Mucosa of descending colon (tissue), 3 donors: ENCODE data around the gene LPAR3. TPM values are rescaled to one million over a fixed set of nuclear protein-coding genes. Genes with fewer than 3 reads are reported as not detected.

Experiments
- ATAC-seq: fragments of 200-7000 bp; cut with Tn5 transposase; one replicate; pipeline ENCODE4 v1.9.1; 2020; ENCODE audit warnings: mild to moderate bottlenecking, moderate library complexity
- DNase-seq, 3 donors: peaks; one replicate each; pipeline ENCODE4 v3.0.0-alpha.2; 2020
- H3K36me3 ChIP-seq: fragments of 200-600 bp; one replicate; pipeline ENCODE4 v1.8.0; 2021; ENCODE audit warnings: low read depth, mild to moderate bottlenecking
- H3K4me1 ChIP-seq: fragments of 200-600 bp; one replicate; pipeline ENCODE4 v1.8.0; 2021; ENCODE audit warnings: low read depth, mild to moderate bottlenecking
- H3K4me3 ChIP-seq: fragments of 200-600 bp; one replicate; pipeline ENCODE4 v1.8.0; 2021; ENCODE audit warnings: mild to moderate bottlenecking
- H3K9me3 ChIP-seq: fragments of 200-600 bp; one replicate; pipeline ENCODE4 v1.8.0; 2021; ENCODE audit warnings: mild to moderate bottlenecking
- CTCF ChIP-seq: fragments of 200-600 bp; IDR thresholded peaks from one replicate; pipeline ENCODE4 v1.8.0; 2022; ENCODE audit warnings: antibody characterized with exemption, mild to moderate bottlenecking
- intact Hi-C, 2 donors: fragments of 100-400 bp; cut with DNase I in 1 of 2; cut with micrococcal nuclease in 1 of 2; formaldehyde crosslinking; loops; one replicate each; pipeline versions ENCODE4 v1.11.0 to v1.11.1; 2022; cut with DNase I, micrococcal nuclease
- total RNA-seq, 3 donors: library from RNA; stranded (reverse); fragmentation: NEBNext Ultra II Directional in 2 of 3; extraction: Animal tissue kit (Norgen Biotek cat#: 25700) in 2 of 3; gene quantifications; one replicate each; pipeline versions ENCODE4 v1.2.1 to v1.2.4, GENCODE V29; 2021 to 2023
- donor health status: DM: no; HTN: no; CAD: no; lungs with moderate emphysema.
- donor health status: DM: no; HTN: no; CAD: no.
- donor health status: DM: no; HTN: yes; CAD: no.

LPAR3 gene
- total RNA-seq, 3 donors from 2014 or later: 2.5 to 3.5 (median 2.5) TPM

- no peak for TF ChIP-seq CTCF
- Histone ChIP-seq H3K36me3 (no peaks in the 10 kb centered on the region), H3K4me1 (peaks cover 3% of the 10 kb centered on the region), H3K9me3 (no peaks in the 10 kb centered on the region), H3K4me3 (no peak overlapping the region)
- DNase-seq: no peak
- intact Hi-C loops: loop anchor here in 1 of 2 donors (10.0 kb wide), 1 partner anchor 318 kb away; no protein-coding TSS in a partner anchor
- ATAC-seq: no peak
These were observed 119.8 kb downstream of the LPAR3 start for GRCh38 chr1:84773195-84773594.

GRCh38 chr1:84772428-84772943 is 120.5 kb downstream of the LPAR3 start:
- ATAC-seq (peak; percentile 91), DNase-seq (peak; percentile 57 to 91 (median 78))
- H3K9me3 ChIP-seq: no peaks in the 10 kb centered on the region
- no peak overlapping the region for H3K4me3 ChIP-seq
- intact Hi-C loops: loop anchor here in 1 of 2 donors (10.0 kb wide), 1 partner anchor 318 kb away; no protein-coding TSS in a partner anchor
- no peaks in the 10 kb centered on the region for H3K36me3 ChIP-seq
- peak; percentile 87 for TF ChIP-seq CTCF
- H3K4me1 ChIP-seq: peaks cover 3% of the 10 kb centered on the region

- no peaks in the 10 kb centered on the region for H3K9me3 ChIP-seq
- H3K4me1 ChIP-seq: peaks cover 3% of the 10 kb centered on the region
- no peaks in the 10 kb centered on the region for H3K36me3 ChIP-seq
- no peak for ATAC-seq
- no peak overlapping the region for H3K4me3 ChIP-seq
- DNase-seq: no peak
- intact Hi-C loops: loop anchor here in 1 of 2 donors (10.0 kb wide), 1 partner anchor 317 kb away; no protein-coding TSS in a partner anchor
- TF ChIP-seq CTCF: no peak
These were observed 121.1 kb downstream of the LPAR3 start for GRCh38 chr1:84771895-84772294.

- no peaks in the 10 kb centered on the region for H3K9me3 ChIP-seq
- intact Hi-C loops: loop anchor here in 1 of 2 donors (10.0 kb wide), 1 partner anchor 316 kb away; no protein-coding TSS in a partner anchor
- TF ChIP-seq CTCF: no peak
- no peak overlapping the region for H3K4me3 ChIP-seq
- no peak for ATAC-seq
- no peak for DNase-seq
- H3K36me3 ChIP-seq: no peaks in the 10 kb centered on the region
- peaks cover 3% of the 10 kb centered on the region for H3K4me1 ChIP-seq
These were observed 122.5 kb downstream of the LPAR3 start for GRCh38 chr1:84770481-84770880.

- Histone ChIP-seq H3K9me3 (no peaks in the 10 kb centered on the region), H3K4me1 (peaks cover 3% of the 10 kb centered on the region), H3K4me3 (no peak overlapping the region), H3K36me3 (no peaks in the 10 kb centered on the region)
- DNase-seq (no peak), ATAC-seq (no peak)
- intact Hi-C loops: loop anchor here (10.0 kb wide), 2 partner anchors 165 to 315 kb away; no protein-coding TSS in a partner anchor
- TF ChIP-seq CTCF: no peak
These were observed 123.4 kb downstream of the LPAR3 start for GRCh38 chr1:84769636-84770035.
